Astrocyte of the cerebellum (primary cell): ENCODE measurements around the gene ARAP2.

Experiments
- DNase-seq: peaks from one replicate; pipeline ENCODE4 v3.0.0-alpha.2; 2011; ENCODE audit warnings: low read depth
- H3K4me3 ChIP-seq: 2 replicates; pipeline ENCODE4 v1.5.1; 2011; ENCODE audit warnings: mild to moderate bottlenecking, low read depth, low read length, moderate library complexity
- CTCF ChIP-seq: IDR thresholded peaks from 2 replicates; pipeline ENCODE4 v1.5.1; 2012; ENCODE audit warnings: low read length, low read depth, moderate library complexity, mild to moderate bottlenecking; ENCODE audit errors: missing control alignments
- in situ Hi-C: cut with HindIII; loops from 2 replicates; pipeline ENCODE4 v1.10.0; 2017; ENCODE audit warnings: low sequenced_read_pairs

Gene ARAP2

GRCh38 chr4:36128689-36129088 lies 115.6 kb downstream of the ARAP2 start:
- in situ Hi-C loops = no loop called here
- TF ChIP-seq CTCF = no peak

GRCh38 chr4:36123906-36124305 lies 120.4 kb downstream of the ARAP2 start:
- in situ Hi-C loops = no loop called here
- TF ChIP-seq CTCF = no peak
- H3K4me3 ChIP-seq = no peak overlapping the region
- no peak for DNase-seq

More at GRCh38 chr4:36128689-36129088, 115.6 kb downstream of the ARAP2 start:
- H3K4me3 ChIP-seq = no peak overlapping the region
- DNase-seq = no peak

- in situ Hi-C loops = no loop called here
- no peak overlapping the region for H3K4me3 ChIP-seq
- no peak for DNase-seq
- no peak for TF ChIP-seq CTCF
Measured at GRCh38 chr4:36115312-36115711, 129.0 kb downstream of the ARAP2 start.

- peak; percentile 72 for DNase-seq
- TF ChIP-seq CTCF = no peak
- in situ Hi-C loops = no loop called here
- H3K4me3 ChIP-seq = no peak overlapping the region
Measured at GRCh38 chr4:36111172-36111571, 133.1 kb downstream of the ARAP2 start.

GRCh38 chr4:36099509-36099908 lies 144.8 kb downstream of the ARAP2 start:
- no peak for TF ChIP-seq CTCF
- H3K4me3 ChIP-seq = no peak overlapping the region
- in situ Hi-C loops = no loop called here
- DNase-seq = no peak

GRCh38 chr4:36094995-36095394 lies 149.3 kb downstream of the ARAP2 start:
- TF ChIP-seq CTCF = no peak

GRCh38 chr4:36091997-36092396 lies 152.3 kb downstream of the ARAP2 start:
- H3K4me3 ChIP-seq = no peak overlapping the region
- in situ Hi-C loops = no loop called here
- TF ChIP-seq CTCF = no peak
- DNase-seq = no peak

More at GRCh38 chr4:36094995-36095394, 149.3 kb downstream of the ARAP2 start:
- no peak for DNase-seq
- no peak overlapping the region for H3K4me3 ChIP-seq
- in situ Hi-C loops = no loop called here
